Vagina (tissue), 2 donors: ENCODE results near the gene EPHA1. TPM values are rescaled to one million over a fixed set of nuclear protein-coding genes. Genes with fewer than 3 reads are reported as not detected.

Experiments used
- DNase-seq, 2 donors: peaks; one replicate each; pipeline ENCODE4 v3.0.0-alpha.2; 2017; ENCODE audit errors: extremely low spot score in 2 of 2
- H3K27ac ChIP-seq: fragments of 200-600 bp; sonication (generic); one replicate; pipeline ENCODE4 v1.5.1; 2019
- H3K27me3 ChIP-seq: fragments of 200-600 bp; sonication (generic); one replicate; pipeline ENCODE4 v1.5.1; 2019
- H3K36me3 ChIP-seq, 2 donors: fragments of 200-600 bp; sonication (generic); one replicate each; pipeline ENCODE4 v1.5.1; 2017 to 2019
- H3K4me1 ChIP-seq: fragments of 200-600 bp; sonication (generic); one replicate; pipeline ENCODE4 v1.5.1; 2019
- H3K4me3 ChIP-seq, 2 donors: fragments of 200-600 bp; sonication (generic); 1 replicate in 1 of 2; 2 replicates in 1 of 2; pipeline ENCODE4 v1.5.1; 2016 to 2019
- H3K9me3 ChIP-seq: fragments of 200-600 bp; sonication (generic); one replicate; pipeline ENCODE4 v1.5.1; 2019
- POLR2A ChIP-seq, 2 donors: fragments of 450-650 bp; IDR thresholded peaks; one replicate each; pipeline ENCODE4 v1.6.1; 2017; ENCODE audit warnings: antibody characterized with exemption in 2 of 2, mild to moderate bottlenecking in 2 of 2, moderate library complexity in 2 of 2
- POLR2AphosphoS5 ChIP-seq, 2 donors: sonication (generic); formaldehyde crosslinking; IDR thresholded peaks; one replicate each; pipeline ENCODE4 v1.9.0; 2017; ENCODE audit warnings: antibody characterized with exemption in 2 of 2, mild to moderate bottlenecking in 2 of 2, low read depth in 1 of 2; ENCODE audit not compliant: insufficient read depth in 1 of 2
- intact Hi-C: fragments of 100-400 bp; cut with DNase I; formaldehyde crosslinking; loops from one replicate; pipeline ENCODE4 v1.15.1; 2023
- total RNA-seq: library from RNA; depleted of rRNA; stranded (reverse); fragments of >200 nt; gene quantifications from one replicate; pipeline ENCODE4 v1.2.3, GENCODE V29; 2016
- TF ChIP-seq, protein P1 (sequence below), 3 experiments: fragments of 450-650 bp in 2 of 3; fragments of 200-600 bp in 1 of 3; sonication (generic) in 1 of 3; IDR thresholded peaks; one replicate each; pipeline ENCODE4 v1.5.1; 2017 to 2019; ENCODE audit warnings: antibody characterized with exemption in 3 of 3, mild to moderate bottlenecking in 2 of 3, moderate library complexity in 2 of 3

Gene EPHA1
- total RNA-seq, 1 donor from 2014 or later, result 51.3 TPM

DNA sequence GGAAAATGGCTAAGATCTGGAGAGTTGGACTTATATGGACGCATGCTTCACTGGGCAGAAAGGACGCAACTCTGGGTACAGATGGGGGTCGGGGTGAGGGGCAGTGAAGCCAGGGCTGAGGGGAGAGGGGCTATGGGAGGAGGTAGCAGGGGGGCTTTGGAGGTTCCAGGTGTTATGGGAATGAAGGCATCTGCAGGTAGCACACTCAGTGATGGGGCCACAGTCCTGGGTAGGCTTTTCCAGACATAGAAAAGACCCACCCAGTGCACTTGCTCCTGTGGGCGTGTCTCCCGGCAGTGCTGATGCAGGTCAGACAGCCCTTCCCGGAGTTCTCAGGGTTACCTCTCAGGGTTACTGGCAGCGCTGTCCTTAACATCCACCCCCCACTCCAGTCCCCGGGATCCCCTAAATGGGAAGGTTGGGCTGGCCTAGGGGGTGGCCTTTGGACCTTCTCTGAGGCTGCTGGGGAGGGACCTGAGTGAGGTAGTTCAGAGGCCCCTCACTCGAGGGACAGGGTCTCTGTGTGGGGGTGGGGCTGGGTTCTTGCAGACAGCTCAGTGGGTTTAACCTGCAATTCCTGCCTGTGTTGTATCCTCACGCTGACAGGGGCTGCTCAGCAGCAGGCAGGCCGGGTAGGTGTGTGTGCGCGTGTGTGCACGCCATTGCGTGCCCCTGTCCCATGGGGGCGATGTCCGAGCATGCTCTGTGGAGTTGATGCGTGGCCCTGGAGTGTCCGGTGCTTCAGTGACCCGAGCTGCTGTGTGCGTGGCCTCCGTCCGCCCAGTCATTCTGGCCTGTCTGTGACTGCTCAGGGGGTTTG is 21.3 kb downstream of the EPHA1 start:
- no peak overlapping the region for H3K4me3 ChIP-seq
- no peak for DNase-seq
- no peak for TF ChIP-seq POLR2A (IDR thresholded peaks at IDR 0.05)
- TF ChIP-seq POLR2AphosphoS5 (IDR thresholded peaks at IDR 0.05; ENCODE audit: insufficient read depth in 1 of 2, low read depth in 1 of 2), result no peak
- TF ChIP-seq, protein P1, sequence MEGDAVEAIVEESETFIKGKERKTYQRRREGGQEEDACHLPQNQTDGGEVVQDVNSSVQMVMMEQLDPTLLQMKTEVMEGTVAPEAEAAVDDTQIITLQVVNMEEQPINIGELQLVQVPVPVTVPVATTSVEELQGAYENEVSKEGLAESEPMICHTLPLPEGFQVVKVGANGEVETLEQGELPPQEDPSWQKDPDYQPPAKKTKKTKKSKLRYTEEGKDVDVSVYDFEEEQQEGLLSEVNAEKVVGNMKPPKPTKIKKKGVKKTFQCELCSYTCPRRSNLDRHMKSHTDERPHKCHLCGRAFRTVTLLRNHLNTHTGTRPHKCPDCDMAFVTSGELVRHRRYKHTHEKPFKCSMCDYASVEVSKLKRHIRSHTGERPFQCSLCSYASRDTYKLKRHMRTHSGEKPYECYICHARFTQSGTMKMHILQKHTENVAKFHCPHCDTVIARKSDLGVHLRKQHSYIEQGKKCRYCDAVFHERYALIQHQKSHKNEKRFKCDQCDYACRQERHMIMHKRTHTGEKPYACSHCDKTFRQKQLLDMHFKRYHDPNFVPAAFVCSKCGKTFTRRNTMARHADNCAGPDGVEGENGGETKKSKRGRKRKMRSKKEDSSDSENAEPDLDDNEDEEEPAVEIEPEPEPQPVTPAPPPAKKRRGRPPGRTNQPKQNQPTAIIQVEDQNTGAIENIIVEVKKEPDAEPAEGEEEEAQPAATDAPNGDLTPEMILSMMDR (IDR thresholded peaks at IDR 0.05), result no peak

DNA sequence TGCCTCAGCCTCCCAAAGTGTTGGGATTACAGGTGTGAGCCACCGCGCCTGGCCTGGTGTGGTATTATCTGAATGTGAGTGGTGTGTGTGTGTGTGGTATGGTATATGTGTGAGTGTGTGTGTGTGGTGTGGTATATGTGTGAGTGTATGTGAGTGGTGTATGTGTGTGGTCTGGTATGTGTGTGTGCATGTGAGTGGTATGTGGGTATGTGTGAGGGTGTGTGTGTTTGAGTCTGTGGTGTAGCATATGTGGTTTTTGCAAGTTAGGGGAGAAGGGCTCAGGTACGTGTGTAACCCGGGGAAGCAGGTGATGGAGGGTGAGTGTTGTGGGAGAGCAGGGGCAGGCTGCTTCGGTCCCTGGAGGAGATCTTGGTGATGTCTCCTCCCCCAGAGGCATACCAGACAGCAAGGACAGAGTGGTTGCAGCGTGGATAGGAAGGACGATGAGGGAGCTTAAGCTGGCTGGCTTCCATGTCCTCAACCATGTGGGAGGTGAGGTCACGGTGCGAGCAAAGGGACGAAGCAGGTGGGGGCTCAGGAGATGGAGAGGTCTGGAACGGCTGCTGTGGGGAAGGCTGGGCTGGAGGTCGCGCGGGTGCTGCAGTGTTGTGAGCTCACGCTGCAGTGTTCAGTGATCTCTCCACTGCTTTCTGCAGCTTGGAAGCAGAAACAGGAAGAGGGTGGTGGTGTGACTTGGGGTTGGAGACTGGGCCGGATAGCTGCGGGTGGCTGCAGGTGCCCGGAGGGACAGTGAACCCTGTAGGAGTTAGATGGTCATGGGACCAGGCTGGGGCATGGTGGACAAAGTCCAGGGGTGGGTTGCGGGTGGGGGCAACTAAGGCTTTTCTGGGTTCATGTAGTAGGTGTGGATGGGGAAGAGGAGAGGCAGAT is 22.5 kb downstream of the EPHA1 start:
- Histone ChIP-seq H3K27ac (peak overlapping the region; percentile 10), H3K27me3 (no peaks in the 10 kb centered on the region), H3K4me1 (peaks cover 65% of the 10 kb centered on the region), H3K4me3 (peak overlapping the region in 1 of 2 donors; percentile 4), H3K9me3 (no peaks in the 10 kb centered on the region), H3K36me3 (peaks cover 0 to 31% of the 10 kb centered on the region in 2 donors)
- TF ChIP-seq POLR2AphosphoS5 (IDR thresholded peaks at IDR 0.05; ENCODE audit: insufficient read depth in 1 of 2, low read depth in 1 of 2) (peak in 1 of 2 donors; percentile 34), POLR2A (IDR thresholded peaks at IDR 0.05) (no peak)
- DNase-seq, result no peak
- intact Hi-C loops, result no loop called here

More for the DNA sequence above, 21.3 kb downstream of the EPHA1 start:
- H3K27ac ChIP-seq, result no peak overlapping the region
- H3K36me3 ChIP-seq, result peaks cover 0 to 32% of the 10 kb centered on the region in 2 donors
- intact Hi-C loops, result no loop called here
- H3K9me3 ChIP-seq, result no peaks in the 10 kb centered on the region
- no peaks in the 10 kb centered on the region for H3K27me3 ChIP-seq
- H3K4me1 ChIP-seq, result peaks cover 72% of the 10 kb centered on the region

DNA sequence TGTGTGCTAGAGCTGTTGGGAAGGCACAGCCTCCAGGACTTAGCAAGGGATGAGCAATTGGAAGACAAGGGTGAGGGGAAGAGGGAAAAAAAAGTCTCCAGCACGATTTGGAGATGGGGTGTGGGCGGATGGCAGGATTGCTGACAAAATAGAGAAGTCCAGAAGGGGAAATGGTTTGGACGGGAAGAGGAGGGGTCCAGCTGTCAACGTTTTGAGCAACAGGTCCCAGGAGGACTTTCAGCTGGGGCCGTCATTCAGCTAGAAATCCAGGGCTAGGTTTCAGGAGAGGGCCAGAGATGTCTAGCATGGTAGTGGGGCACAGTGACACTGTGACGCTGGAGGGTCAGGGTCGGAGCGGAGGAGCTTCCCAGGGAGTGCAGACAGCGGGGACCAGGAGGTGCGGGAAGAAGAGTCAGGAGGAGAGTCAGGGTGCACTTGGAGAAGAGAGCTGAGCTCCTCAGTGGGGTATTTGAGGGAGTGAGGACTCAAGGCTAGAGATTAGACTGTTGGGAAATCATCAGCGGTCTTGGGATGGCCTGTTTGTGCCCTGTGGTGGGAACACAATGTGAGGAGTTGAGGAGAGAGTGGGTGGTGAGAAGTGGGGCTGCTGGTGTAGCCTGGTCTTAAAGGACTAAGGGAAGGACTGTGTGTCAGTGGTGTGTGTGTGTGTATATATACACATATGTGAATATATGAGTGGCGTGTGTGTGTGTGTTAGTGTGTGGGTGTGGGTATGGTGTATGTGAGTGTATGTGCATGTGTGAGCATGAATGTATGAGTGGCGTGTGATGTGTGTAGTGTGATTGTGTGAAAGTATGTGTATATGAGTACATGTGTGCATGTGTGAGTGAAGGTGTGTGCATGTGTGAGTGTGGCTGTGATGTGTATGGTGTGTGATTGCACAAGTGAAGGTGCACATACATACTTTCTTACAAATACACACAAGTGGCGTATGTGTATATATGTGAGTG is 23.7 kb downstream of the EPHA1 start:
- Histone ChIP-seq H3K27ac (peak overlapping the region; percentile 94), H3K36me3 (peaks cover 0 to 22% of the 10 kb centered on the region in 2 donors), H3K27me3 (no peaks in the 10 kb centered on the region), H3K9me3 (no peaks in the 10 kb centered on the region), H3K4me3 (peak overlapping the region; percentile 93 to 99), H3K4me1 (peaks cover 57% of the 10 kb centered on the region)
- no peak for DNase-seq
- TF ChIP-seq POLR2A (IDR thresholded peaks at IDR 0.05) (no peak), POLR2AphosphoS5 (IDR thresholded peaks at IDR 0.05; ENCODE audit: insufficient read depth in 1 of 2, low read depth in 1 of 2) (no peak)
- TF ChIP-seq, protein P1 (IDR thresholded peaks at IDR 0.05), result no peak
- intact Hi-C loops, result loop anchor here (5.0 kb wide), 1 partner anchor 98 kb away; the partner anchor contains the start of gene CASP2

GRCh38 chr7:143384148-143384547 is 24.5 kb downstream of the EPHA1 start:
- Histone ChIP-seq H3K4me3 (peak overlapping the region; percentile 93 to 99), H3K9me3 (no peaks in the 10 kb centered on the region), H3K27ac (peak overlapping the region; percentile 94), H3K36me3 (peaks cover 0 to 14% of the 10 kb centered on the region in 2 donors), H3K4me1 (peaks cover 65% of the 10 kb centered on the region), H3K27me3 (no peaks in the 10 kb centered on the region)
- DNase-seq, result no peak
- intact Hi-C loops, result loop anchor here (5.0 kb wide), 1 partner anchor 97 kb away; the partner anchor contains the start of gene CASP2
- TF ChIP-seq POLR2AphosphoS5 (IDR thresholded peaks at IDR 0.05; ENCODE audit: insufficient read depth in 1 of 2, low read depth in 1 of 2), result no peak
- TF ChIP-seq, protein P1 (IDR thresholded peaks at IDR 0.05), result no peak
- no peak for TF ChIP-seq POLR2A (IDR thresholded peaks at IDR 0.05)
